WTC11 (cell line): ENCODE measurements around the gene NDUFB3.

Experiments used
- ATF1 ChIP-seq: sonication (generic); formaldehyde crosslinking; IDR thresholded peaks from 2 replicates; pipeline ENCODE4 v1.8.1; 2023; ENCODE audit warnings: mild to moderate bottlenecking, moderate library complexity, missing genetic modification reagents
- ATF2 ChIP-seq: sonication (generic); formaldehyde crosslinking; IDR thresholded peaks from 2 replicates; pipeline ENCODE4 v1.8.1; 2022; ENCODE audit warnings: low read depth, missing genetic modification reagents, borderline replicate concordance
- CTCF ChIP-seq: fragments of 200-600 bp; IDR thresholded peaks from 2 replicates; pipeline ENCODE4 v1.8.0; 2022; ENCODE audit warnings: antibody characterized with exemption
- ELF4 ChIP-seq: sonication (generic); formaldehyde crosslinking; IDR thresholded peaks from 2 replicates; pipeline ENCODE4 v1.8.1; 2022; ENCODE audit warnings: low read depth, mild to moderate bottlenecking, moderate library complexity, missing genetic modification reagents
- EMX1 ChIP-seq: fragments of 250-450 bp; sonication (Bioruptor Pico); IDR thresholded peaks from 2 replicates; pipeline ENCODE4 v1.8.0; 2021; ENCODE audit warnings: mild to moderate bottlenecking
- FOXP1 ChIP-seq: sonication (generic); formaldehyde crosslinking; IDR thresholded peaks from 2 replicates; pipeline ENCODE4 v1.8.0; 2022; ENCODE audit warnings: missing genetic modification reagents, mild to moderate bottlenecking, moderate library complexity, borderline replicate concordance
- JUN ChIP-seq: sonication (generic); formaldehyde crosslinking; IDR thresholded peaks from 2 replicates; pipeline ENCODE4 v1.8.0; 2023; ENCODE audit warnings: mild to moderate bottlenecking, missing genetic modification reagents
- NR2C2 ChIP-seq: sonication (generic); formaldehyde crosslinking; IDR thresholded peaks from 2 replicates; pipeline ENCODE4 v1.8.0; 2022; ENCODE audit warnings: mild to moderate bottlenecking, missing genetic modification reagents
- PREB ChIP-seq: sonication (generic); formaldehyde crosslinking; IDR thresholded peaks from 2 replicates; pipeline ENCODE4 v1.8.1; 2022; ENCODE audit warnings: mild to moderate bottlenecking, missing genetic modification reagents, moderate library complexity, borderline replicate concordance
- SOX15 ChIP-seq: fragments of 250-450 bp; sonication (Bioruptor Pico); IDR thresholded peaks from 2 replicates; pipeline ENCODE4 v1.9.0; 2021; ENCODE audit warnings: mild to moderate bottlenecking
- SP1 ChIP-seq: sonication (generic); formaldehyde crosslinking; conservative IDR thresholded peaks from 2 replicates; pipeline ENCODE4 v1.8.1; 2022; ENCODE audit warnings: missing genetic modification reagents
- TP53 ChIP-seq: sonication (generic); formaldehyde crosslinking; IDR thresholded peaks from 2 replicates; pipeline ENCODE4 v1.8.1; 2023; ENCODE audit warnings: mild to moderate bottlenecking, missing genetic modification reagents
- ZBTB43 ChIP-seq: sonication (generic); formaldehyde crosslinking; IDR thresholded peaks from 2 replicates; pipeline ENCODE4 v1.8.1; 2023; ENCODE audit warnings: mild to moderate bottlenecking, missing genetic modification reagents
- ZNF232 ChIP-seq: sonication (generic); formaldehyde crosslinking; IDR thresholded peaks from 2 replicates; pipeline ENCODE4 v1.8.0; 2022; ENCODE audit warnings: mild to moderate bottlenecking, missing genetic modification reagents

- TF ChIP-seq CTCF: no peak
- no peak for TF ChIP-seq PREB (CRISPR knock-in tag)
- TF ChIP-seq EMX1 (CRISPR knock-in tag): no peak
- no peak for TF ChIP-seq SP1
- no peak for TF ChIP-seq SOX15 (CRISPR knock-in tag)
- no peak for TF ChIP-seq ATF1 (CRISPR knock-in tag)
- no peak for TF ChIP-seq ATF2
- no peak for TF ChIP-seq NR2C2 (CRISPR knock-in tag)
- TF ChIP-seq JUN (CRISPR knock-in tag): no peak
- TF ChIP-seq ZNF232 (CRISPR knock-in tag): no peak
- no peak for TF ChIP-seq ZBTB43 (CRISPR knock-in tag)
- TF ChIP-seq ELF4: no peak
- no peak for TF ChIP-seq FOXP1 (CRISPR knock-in tag)
- no peak for TF ChIP-seq TP53 (CRISPR knock-in tag)
These were observed 60.7 kb downstream of the NDUFB3 start for GRCh38 chr2:201132518-201132917.
